GM12873 (cell line): ENCODE data around the gene ATRNL1.

Experiments used
- CTCF ChIP-seq: IDR thresholded peaks from 2 replicates; pipeline ENCODE4 v1.5.1; 2012; ENCODE audit warnings: low read depth, mild to moderate bottlenecking, moderate library complexity, low read length, control low read depth; ENCODE audit not compliant: insufficient read depth; ENCODE audit errors: missing control alignments

The ATRNL1 gene

GRCh38 chr10:115157357-115157756 is 64.2 kb downstream of the ATRNL1 start:
- no peak for TF ChIP-seq CTCF

- TF ChIP-seq CTCF, result no peak
Observed at GRCh38 chr10:115163129-115163528, 70.0 kb downstream of the ATRNL1 start.

DNA sequence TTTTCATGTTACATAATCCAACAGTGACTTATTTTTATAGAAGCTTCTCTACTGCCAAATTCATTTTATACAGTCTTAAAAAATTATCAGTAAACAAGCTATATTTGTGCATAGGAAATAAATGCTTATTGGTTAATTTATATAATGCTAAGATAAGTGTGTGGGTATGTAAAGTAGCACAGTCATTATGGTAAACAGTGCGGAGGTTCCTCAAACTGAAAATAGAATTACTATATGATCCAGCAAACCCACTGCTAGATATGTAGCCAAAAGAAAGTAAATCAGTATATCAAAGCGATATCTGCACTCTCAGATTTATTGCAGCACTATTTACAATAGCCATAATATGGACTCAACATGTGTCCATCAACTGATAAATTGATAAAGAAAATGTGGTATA is 71.1 kb downstream of the ATRNL1 start:
- no peak for TF ChIP-seq CTCF

GRCh38 chr10:115167751-115168150 is 74.6 kb downstream of the ATRNL1 start:
- no peak for TF ChIP-seq CTCF

DNA sequence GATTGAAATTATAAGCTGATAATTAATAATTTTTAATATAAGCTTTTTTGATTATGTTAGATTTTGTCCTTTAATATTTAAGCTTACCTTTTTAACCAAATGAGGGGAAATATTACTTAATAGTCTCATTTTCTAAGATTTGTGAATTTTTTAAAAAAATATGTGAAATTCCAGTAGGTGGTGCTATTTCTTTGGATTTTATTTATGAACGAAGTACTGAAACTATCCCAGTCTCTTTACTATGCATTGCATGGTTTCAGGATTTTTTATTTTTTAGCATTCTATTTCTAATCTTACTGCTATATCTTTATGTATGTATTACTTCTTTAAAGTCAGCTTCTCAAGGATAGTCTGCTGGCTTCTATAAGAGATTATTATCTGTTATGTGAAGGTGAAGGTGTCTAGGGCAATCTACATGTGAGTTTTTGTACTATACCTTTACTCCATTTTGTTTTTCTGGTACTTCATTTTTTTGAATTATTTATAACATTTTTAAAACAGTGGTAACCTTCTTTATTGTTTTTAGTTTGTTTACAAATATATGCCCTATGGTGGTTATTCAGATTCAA is 78.3 kb downstream of the ATRNL1 start:
- peak; percentile 21 for TF ChIP-seq CTCF

DNA sequence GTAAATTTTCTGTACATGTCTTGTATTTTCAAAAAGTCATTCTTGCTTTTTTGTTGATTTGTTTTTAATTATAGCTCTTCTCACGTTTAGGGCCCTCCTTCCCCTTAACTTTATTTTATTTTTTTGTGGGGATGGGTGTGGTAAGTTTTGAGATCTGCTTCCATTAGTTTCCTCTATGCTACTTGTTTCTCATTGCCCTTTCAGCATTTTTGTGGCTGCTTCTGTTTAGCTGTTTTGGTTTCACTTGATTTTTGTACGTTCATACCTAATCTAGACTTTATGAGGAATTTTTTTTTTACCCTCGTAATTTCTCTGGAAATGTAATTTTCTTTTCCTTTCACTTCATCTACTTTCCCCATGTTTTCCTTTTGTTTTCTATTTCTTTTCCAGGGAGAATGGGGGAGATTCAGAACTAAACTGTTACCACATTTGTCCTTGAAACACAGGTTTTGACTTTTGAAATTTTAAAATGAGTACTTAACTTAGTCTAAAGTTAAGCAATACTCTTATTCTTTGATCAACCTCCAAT is 80.8 kb downstream of the ATRNL1 start:
- TF ChIP-seq CTCF, result no peak

GRCh38 chr10:115209133-115209532 is 116.0 kb downstream of the ATRNL1 start:
- no peak for TF ChIP-seq CTCF
